ENCODE measurements around the gene SEC14L5.

- TF ChIP-seq, protein P1, sequence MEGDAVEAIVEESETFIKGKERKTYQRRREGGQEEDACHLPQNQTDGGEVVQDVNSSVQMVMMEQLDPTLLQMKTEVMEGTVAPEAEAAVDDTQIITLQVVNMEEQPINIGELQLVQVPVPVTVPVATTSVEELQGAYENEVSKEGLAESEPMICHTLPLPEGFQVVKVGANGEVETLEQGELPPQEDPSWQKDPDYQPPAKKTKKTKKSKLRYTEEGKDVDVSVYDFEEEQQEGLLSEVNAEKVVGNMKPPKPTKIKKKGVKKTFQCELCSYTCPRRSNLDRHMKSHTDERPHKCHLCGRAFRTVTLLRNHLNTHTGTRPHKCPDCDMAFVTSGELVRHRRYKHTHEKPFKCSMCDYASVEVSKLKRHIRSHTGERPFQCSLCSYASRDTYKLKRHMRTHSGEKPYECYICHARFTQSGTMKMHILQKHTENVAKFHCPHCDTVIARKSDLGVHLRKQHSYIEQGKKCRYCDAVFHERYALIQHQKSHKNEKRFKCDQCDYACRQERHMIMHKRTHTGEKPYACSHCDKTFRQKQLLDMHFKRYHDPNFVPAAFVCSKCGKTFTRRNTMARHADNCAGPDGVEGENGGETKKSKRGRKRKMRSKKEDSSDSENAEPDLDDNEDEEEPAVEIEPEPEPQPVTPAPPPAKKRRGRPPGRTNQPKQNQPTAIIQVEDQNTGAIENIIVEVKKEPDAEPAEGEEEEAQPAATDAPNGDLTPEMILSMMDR (IDR thresholded peaks at IDR 0.05 in 2 of 3, conservative IDR thresholded peaks at IDR 0.05 in 1 of 3; ENCODE audit: control insufficient read depth in 2 of 3, extremely low read depth in 1 of 3, insufficient read depth in 1 of 3, low read depth in 3 of 3, low read length in 3 of 3): no peak
- no peak for TF ChIP-seq EZH2 (IDR thresholded peaks at IDR 0.05; ENCODE audit: borderline replicate concordance, control insufficient read depth, low read depth, low read length)
- TF ChIP-seq RAD21 (IDR thresholded peaks at IDR 0.05; ENCODE audit: insufficient read depth, low read depth, low read length): no peak
- TF ChIP-seq SPI1 (IDR thresholded peaks at IDR 0.05; ENCODE audit: borderline replicate concordance, insufficient read depth, low read depth, low read length): no peak
Measured at GRCh38 chr16:4925791-4926190, 32.3 kb upstream of the SEC14L5 start.

Measured in GM12878 (cell line).